IMR-90 (cell line): ENCODE measurements around the gene CHRNA3. TPM values are rescaled to one million over a fixed set of nuclear protein-coding genes. Genes with fewer than 3 reads are reported as not detected.

ENCODE experiments used
- ATAC-seq: fragments of 200-7000 bp; cut with Tn5 transposase; 2 replicates; pipeline ENCODE4 v1.9.1; 2020; ENCODE audit warnings: low read depth, mild to moderate bottlenecking, moderate library complexity
- BruUV-seq: library from RNA; stranded (reverse); fragments of 400-500 nt; replicated peaks from 2 replicates; lab custom pipeline; 2021; lab: Mats Ljungman, UMichigan
- CTCF ChIA-PET: fragments of 300-600 bp; formaldehyde crosslinking; extraction: SDS; loops from one replicate; lab custom pipeline; 2021; ENCODE audit warnings: antibody characterized with exemption; lab: Yijun Ruan, JAX
- POLR2A ChIA-PET: fragments of 300-600 bp; sonication (Branson Sonifier 250); formaldehyde crosslinking; loops from one replicate; lab custom pipeline; 2022; ENCODE audit warnings: antibody characterized with exemption; ENCODE audit not compliant: unreplicated experiment; lab: Charles Lee
- DNase-seq: peaks from one replicate; pipeline ENCODE4 v3.0.0; 2013
- H2AFZ ChIP-seq: replicated peaks from 2 replicates; pipeline ENCODE3; 2013; ENCODE audit warnings: low read length, mild to moderate bottlenecking; ENCODE audit not compliant: poor library complexity
- H2AK5ac ChIP-seq: 2 replicates; pipeline ENCODE4 v1.6.1; 2013; ENCODE audit warnings: low read depth, low read length, inconsistent platforms
- H2AK9ac ChIP-seq: replicated peaks from 2 replicates; pipeline ENCODE3; 2013; ENCODE audit warnings: mild to moderate bottlenecking, low read depth, low read length, moderate library complexity; ENCODE audit not compliant: poor library complexity
- H2BK120ac ChIP-seq: 2 replicates; pipeline ENCODE4 v1.6.1; 2013; ENCODE audit warnings: low read depth, low read length, inconsistent platforms
- H2BK15ac ChIP-seq: 3 replicates; pipeline ENCODE4 v1.6.1; 2013; ENCODE audit warnings: low read depth, low read length, inconsistent platforms
- H2BK20ac ChIP-seq: 2 replicates; pipeline ENCODE4 v1.6.1; 2013; ENCODE audit warnings: low read depth, mild to moderate bottlenecking, inconsistent platforms, low read length, moderate library complexity
- H2BK5ac ChIP-seq: 2 replicates; pipeline ENCODE4 v1.6.1; 2013; ENCODE audit warnings: mild to moderate bottlenecking, low read depth, low read length, inconsistent platforms; ENCODE audit not compliant: poor library complexity, severe bottlenecking
- H3K14ac ChIP-seq: replicated peaks from 2 replicates; pipeline ENCODE4 v1.6.1; 2013; ENCODE audit warnings: low read depth, low read length, inconsistent platforms
- H3K18ac ChIP-seq: 2 replicates; pipeline ENCODE4 v1.6.1; 2013; ENCODE audit warnings: low read depth, low read length, control low read depth
- H3K23ac ChIP-seq: 2 replicates; pipeline ENCODE4 v1.6.1; 2013; ENCODE audit warnings: low read depth, low read length, inconsistent platforms
- H3K27ac ChIP-seq: 2 replicates; pipeline ENCODE4 v1.5.1; 2013; ENCODE audit warnings: mild to moderate bottlenecking, control low read depth, low read length; ENCODE audit not compliant: insufficient read depth
- H3K27me3 ChIP-seq: 2 replicates; pipeline ENCODE4 v1.6.1; 2013; ENCODE audit warnings: low read length; ENCODE audit not compliant: control insufficient read depth, insufficient read depth
- H3K36me3 ChIP-seq: 2 replicates; pipeline ENCODE4 v1.6.1; 2013; ENCODE audit warnings: low read length, mixed read lengths; ENCODE audit not compliant: control insufficient read depth, insufficient read depth
- H3K4ac ChIP-seq: 2 replicates; pipeline ENCODE4 v1.6.1; 2013; ENCODE audit warnings: low read depth, low read length, inconsistent platforms
- H3K4me1 ChIP-seq: 2 replicates; pipeline ENCODE4 v1.6.1; 2013; ENCODE audit warnings: low read length, mixed read lengths; ENCODE audit not compliant: control insufficient read depth, insufficient read depth
- H3K4me2 ChIP-seq: 2 replicates; pipeline ENCODE4 v1.6.1; 2013; ENCODE audit warnings: low read depth, mild to moderate bottlenecking, control low read depth, low read length, moderate library complexity
- H3K4me3 ChIP-seq: 2 replicates; pipeline ENCODE4 v1.5.1; 2013; ENCODE audit warnings: low read depth, mild to moderate bottlenecking, control low read depth, low read length, moderate library complexity; ENCODE audit not compliant: insufficient read depth
- H3K56ac ChIP-seq: 2 replicates; pipeline ENCODE4 v1.6.1; 2013; ENCODE audit warnings: low read length, inconsistent platforms; ENCODE audit not compliant: insufficient read depth; ENCODE audit errors: extremely low read depth
- H3K79me1 ChIP-seq, 2 experiments: 2 replicates each; pipeline ENCODE4 v1.6.1; 2013; ENCODE audit warnings: low read length in 2 of 2, inconsistent platforms in 1 of 2, low read depth in 1 of 2
- H3K9ac ChIP-seq: 2 replicates; pipeline ENCODE4 v1.6.1; 2013; ENCODE audit warnings: low read depth, low read length, control low read depth
- H3K9me1 ChIP-seq: 2 replicates; pipeline ENCODE4 v1.6.1; 2013; ENCODE audit warnings: low read length, inconsistent platforms; ENCODE audit not compliant: insufficient read depth
- H3K9me3 ChIP-seq: 2 replicates; pipeline ENCODE4 v1.6.1; 2013; ENCODE audit warnings: low read length; ENCODE audit not compliant: control insufficient read depth, insufficient read depth
- H4K20me1 ChIP-seq: 2 replicates; pipeline ENCODE4 v1.6.1; 2013; ENCODE audit warnings: low read length, inconsistent platforms; ENCODE audit not compliant: insufficient read depth
- H4K5ac ChIP-seq: 2 replicates; pipeline ENCODE4 v1.6.1; 2013; ENCODE audit warnings: mild to moderate bottlenecking, low read depth, low read length, control low read depth
- H4K8ac ChIP-seq, 2 experiments: 2 replicates each; pipeline ENCODE4 v1.6.1; 2013; ENCODE audit warnings: low read depth in 2 of 2, low read length in 2 of 2, control low read depth in 1 of 2, inconsistent platforms in 1 of 2
- H4K91ac ChIP-seq: 2 replicates; pipeline ENCODE4 v1.6.1; 2013; ENCODE audit warnings: low read depth, low read length, inconsistent platforms; ENCODE audit not compliant: insufficient read depth
- BHLHE40 ChIP-seq: fragments of 150-350 bp; IDR thresholded peaks from 2 replicates; pipeline ENCODE4 v1.6.1; 2016; ENCODE audit warnings: mild to moderate bottlenecking, low read depth, low read length
- CEBPB ChIP-seq: IDR thresholded peaks from 2 replicates; pipeline ENCODE4 v1.6.1; 2012; ENCODE audit warnings: low read depth, low read length, improper control_type of control experiment
- CTCF ChIP-seq: conservative IDR thresholded peaks from 2 replicates; pipeline ENCODE4 v1.5.1; 2012; ENCODE audit warnings: mild to moderate bottlenecking, low read depth, low read length, improper control_type of control experiment
- FOS ChIP-seq: fragments of 150-350 bp; IDR thresholded peaks from 2 replicates; pipeline ENCODE4 v1.6.1; 2016; ENCODE audit warnings: low read depth, low read length
- MAFK ChIP-seq: IDR thresholded peaks from 2 replicates; pipeline ENCODE4 v1.6.1; 2012; ENCODE audit warnings: low read depth, low read length, improper control_type of control experiment
- NFE2L2 ChIP-seq: fragments of 150-350 bp; IDR thresholded peaks from 2 replicates; pipeline ENCODE4 v1.6.1; 2016; ENCODE audit warnings: low read depth, mild to moderate bottlenecking, low read length
- RAD21 ChIP-seq: IDR thresholded peaks from 2 replicates; pipeline ENCODE4 v1.6.1; 2012; ENCODE audit warnings: low read length, improper control_type of control experiment
- RFX5 ChIP-seq: IDR thresholded peaks from 2 replicates; pipeline ENCODE4 v1.8.0; 2012; ENCODE audit warnings: low read depth, mild to moderate bottlenecking, low read length, moderate library complexity
- WGBS, 2 experiments: methylation state at CpG; one replicate each; pipeline versions ENCODE4 v1.1.5 to v1.1.7; 2013; ENCODE audit warnings: missing lambda C conversion rate in 2 of 2; ENCODE audit not compliant: insufficient read length in 1 of 2; ENCODE audit errors: extremely low coverage in 2 of 2; 5-methylcytosine and 5-hydroxymethylcytosine counted together
- dilution Hi-C: fragments of 300-500 bp; cut with HindIII; formaldehyde crosslinking; loops from one replicate; pipeline ENCODE4 v1.14.3; 2018; ENCODE audit warnings: low sequenced_read_pairs; ENCODE audit not compliant: unreplicated experiment
- in situ Hi-C: fragments of 300-500 bp; cut with MboI; formaldehyde crosslinking; loops from 3 replicates; pipeline ENCODE4 v1.14.3; 2019; ENCODE audit warnings: low sequenced_read_pairs, inconsistent platforms, mixed read lengths
- intact Hi-C: fragments of 100-400 bp; cut with micrococcal nuclease; formaldehyde crosslinking; loops from 2 replicates; pipeline ENCODE4 v1.10.0; 2022
- polyA plus RNA-seq, 3 experiments: library from polyadenylated mRNA; depleted of rRNA; stranded (reverse); fragments of >200 nt; gene quantifications; 2 replicates each; pipeline ENCODE4 v1.2.3, GENCODE V29; 2012; ENCODE audit warnings: low replicate concordance in 1 of 3
- total RNA-seq: library from RNA; depleted of rRNA; stranded (reverse); fragments of >200 nt; gene quantifications from 2 replicates; pipeline ENCODE4 v1.2.3, GENCODE V29; 2012
- TF ChIP-seq, protein P1 (sequence below): fragments of 150-350 bp; IDR thresholded peaks from 2 replicates; pipeline ENCODE4 v1.6.1; 2017; ENCODE audit warnings: mild to moderate bottlenecking, antibody characterized with exemption, low read length, low read depth
- TF ChIP-seq, protein P2 (sequence below): fragments of 150-350 bp; IDR thresholded peaks from 2 replicates; pipeline ENCODE4 v1.6.1; 2016; ENCODE audit warnings: low read depth, mild to moderate bottlenecking, low read length, moderate library complexity, borderline replicate concordance

The CHRNA3 gene
- total and polyA plus RNA-seq, 2 of the 4 experiments (the other 2 are of a cell fraction) = not detected

- no CpG with 5 or more reads among the region's 2 CpGs for WGBS, 2 experiments
- H2BK120ac ChIP-seq = no peak overlapping the region
- H2AFZ ChIP-seq = no peak overlapping the region
- H2BK5ac ChIP-seq = no peak overlapping the region
- H3K36me3 ChIP-seq = no peaks in the 10 kb centered on the region
- H2BK20ac ChIP-seq = no peak overlapping the region
- no TSS peak for BruUV-seq
- H3K56ac ChIP-seq = no peak overlapping the region
- H4K5ac ChIP-seq = no peak overlapping the region
- ATAC-seq (no peak), DNase-seq (no peak)
- H4K8ac ChIP-seq = no peak overlapping the region
- H3K18ac ChIP-seq = no peak overlapping the region
- CTCF ChIA-PET = interaction anchor here (0.7 kb wide), 1 partner anchor 113 kb away, joined by 3 read pairs; no protein-coding TSS in a partner anchor
- POLR2A ChIA-PET = interaction anchor here (0.7 kb wide), 1 partner anchor 388 kb away, joined by 15 read pairs; no protein-coding TSS in a partner anchor
- H3K4me1 ChIP-seq = no peaks in the 10 kb centered on the region
- no peak overlapping the region for H3K4me2 ChIP-seq
- dilution Hi-C loops (no loop called here), intact Hi-C loops (no loop called here), in situ Hi-C loops (no loop called here)
- no peak overlapping the region for H3K4me3 ChIP-seq
- H3K9me3 ChIP-seq = no peaks in the 10 kb centered on the region
- no peak overlapping the region for H3K23ac ChIP-seq
- H4K20me1 ChIP-seq = no peaks in the 10 kb centered on the region
- no peaks in the 10 kb centered on the region for H3K9me1 ChIP-seq
- H2AK9ac ChIP-seq = no peak overlapping the region
- H2BK15ac ChIP-seq = no peak overlapping the region
- H2AK5ac ChIP-seq = no peak overlapping the region
- H3K4ac ChIP-seq = no peak overlapping the region
- no peak overlapping the region for H3K14ac ChIP-seq
- no peaks in the 10 kb centered on the region for H3K79me1 ChIP-seq
- peaks cover 19% of the 10 kb centered on the region for H3K27me3 ChIP-seq
- no peak overlapping the region for H3K9ac ChIP-seq
- no peak overlapping the region for H4K91ac ChIP-seq
- TF ChIP-seq NFE2L2 = no peak
- no peak for TF ChIP-seq FOS
- TF ChIP-seq RFX5 = no peak
- TF ChIP-seq CEBPB = no peak
- no peak for TF ChIP-seq BHLHE40
- TF ChIP-seq, protein P1, sequence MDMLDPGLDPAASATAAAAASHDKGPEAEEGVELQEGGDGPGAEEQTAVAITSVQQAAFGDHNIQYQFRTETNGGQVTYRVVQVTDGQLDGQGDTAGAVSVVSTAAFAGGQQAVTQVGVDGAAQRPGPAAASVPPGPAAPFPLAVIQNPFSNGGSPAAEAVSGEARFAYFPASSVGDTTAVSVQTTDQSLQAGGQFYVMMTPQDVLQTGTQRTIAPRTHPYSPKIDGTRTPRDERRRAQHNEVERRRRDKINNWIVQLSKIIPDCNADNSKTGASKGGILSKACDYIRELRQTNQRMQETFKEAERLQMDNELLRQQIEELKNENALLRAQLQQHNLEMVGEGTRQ = no peak
- TF ChIP-seq, protein P2, sequence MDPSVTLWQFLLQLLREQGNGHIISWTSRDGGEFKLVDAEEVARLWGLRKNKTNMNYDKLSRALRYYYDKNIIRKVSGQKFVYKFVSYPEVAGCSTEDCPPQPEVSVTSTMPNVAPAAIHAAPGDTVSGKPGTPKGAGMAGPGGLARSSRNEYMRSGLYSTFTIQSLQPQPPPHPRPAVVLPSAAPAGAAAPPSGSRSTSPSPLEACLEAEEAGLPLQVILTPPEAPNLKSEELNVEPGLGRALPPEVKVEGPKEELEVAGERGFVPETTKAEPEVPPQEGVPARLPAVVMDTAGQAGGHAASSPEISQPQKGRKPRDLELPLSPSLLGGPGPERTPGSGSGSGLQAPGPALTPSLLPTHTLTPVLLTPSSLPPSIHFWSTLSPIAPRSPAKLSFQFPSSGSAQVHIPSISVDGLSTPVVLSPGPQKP = no peak
- TF ChIP-seq CTCF = no peak
- TF ChIP-seq MAFK = no peak
- TF ChIP-seq RAD21 = no peak
- H3K27ac ChIP-seq = no peak overlapping the region
Observed at GRCh38 chr15:78563092-78563491, 57.7 kb downstream of the CHRNA3 start.
